Measurements from ENCODE around the gene B3GNT3.

- TF ChIP-seq USF2 (CRISPR knock-in tag; IDR thresholded peaks at IDR 0.05) (no peak), CTCF (IDR thresholded peaks at IDR 0.05) (no peak)
Observed at GRCh38 chr19:17846146-17846545, 51.2 kb downstream of the B3GNT3 start.

Data from WTC11 (cell line).